Activated naive CD8-positive, alpha-beta T cell treated with anti-CD3 and anti-CD28 coated beads, Interleukin-2, amount 50 U/mL, for 24 hours (primary cell): Measurements from ENCODE around the gene SAFB.

ENCODE experiments used
- ATAC-seq: fragments of 150-1000 bp; cut with Tn5 transposase; one replicate; pipeline ENCODE4 v1.10.0; 2021
- DNase-seq: peaks from one replicate; pipeline ENCODE4 v3.0.0; 2021
- H3K27ac Mint-ChIP-seq: one replicate; pipeline ENCODE4 v1.8.0; 2021; ENCODE audit warnings: mild to moderate bottlenecking, mixed read lengths
- H3K27me3 Mint-ChIP-seq: one replicate; pipeline ENCODE4 v1.8.0; 2021; ENCODE audit warnings: mixed read lengths
- H3K36me3 Mint-ChIP-seq: one replicate; pipeline ENCODE4 v1.8.0; 2021; ENCODE audit warnings: low read depth, mixed read lengths
- H3K4me1 Mint-ChIP-seq: one replicate; pipeline ENCODE4 v1.8.0; 2021; ENCODE audit warnings: mixed read lengths
- H3K4me3 Mint-ChIP-seq: one replicate; pipeline ENCODE4 v1.8.0; 2021; ENCODE audit warnings: mild to moderate bottlenecking, moderate library complexity, mixed read lengths
- H3K9me3 Mint-ChIP-seq: one replicate; pipeline ENCODE4 v1.8.0; 2021; ENCODE audit warnings: mixed read lengths

Gene SAFB

DNA sequence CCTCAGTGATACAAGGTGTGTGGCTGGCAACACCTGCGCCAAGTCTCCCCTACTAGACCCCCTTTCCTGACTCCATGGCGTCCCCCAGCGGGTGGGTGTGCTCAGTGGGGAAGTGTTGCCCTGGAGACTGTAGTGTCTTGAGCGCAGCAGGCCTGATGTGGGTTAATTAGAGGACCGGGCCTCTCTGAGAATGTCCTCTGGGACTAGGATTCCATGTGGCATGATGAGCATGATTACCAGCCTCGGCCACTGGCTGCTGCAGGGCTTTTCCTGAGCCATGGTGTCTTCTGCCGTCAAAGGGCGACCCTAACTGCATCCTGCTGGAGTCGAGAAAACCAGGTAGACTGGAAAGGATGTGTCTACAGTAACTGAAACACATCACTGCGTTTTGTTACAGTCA is 29.4 kb downstream of the SAFB start:
- no peaks in the 10 kb centered on the region for H3K27me3 Mint-ChIP-seq
- H3K9me3 Mint-ChIP-seq = no peaks in the 10 kb centered on the region
- H3K36me3 Mint-ChIP-seq = peaks cover 63% of the 10 kb centered on the region
- H3K4me3 Mint-ChIP-seq = no peak overlapping the region
- no peak for DNase-seq
- no peak overlapping the region for H3K27ac Mint-ChIP-seq
- ATAC-seq = peak; percentile 8
- H3K4me1 Mint-ChIP-seq = no peaks in the 10 kb centered on the region

DNA sequence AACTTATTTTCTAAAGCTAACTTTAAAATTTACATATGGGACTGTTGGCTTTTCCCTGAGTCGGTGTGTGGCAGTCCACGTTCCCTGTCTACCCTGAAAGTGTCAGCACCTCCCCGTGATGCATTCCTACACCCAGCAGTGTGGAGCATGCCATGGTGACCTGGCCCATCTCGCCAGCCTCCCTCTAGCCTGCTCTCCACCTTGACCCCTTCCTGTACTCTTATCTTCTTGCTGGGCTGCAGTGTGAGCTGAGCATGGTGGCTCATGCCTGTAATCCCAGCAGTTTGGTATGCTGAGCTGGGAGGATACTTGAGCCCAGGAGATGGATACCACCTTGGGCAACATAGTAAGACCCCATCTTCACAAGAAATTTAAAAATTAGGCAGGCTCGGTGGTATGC is 32.0 kb downstream of the SAFB start:
- Mint-ChIP-seq H3K27ac (no peak overlapping the region), H3K4me3 (no peak overlapping the region), H3K36me3 (peaks cover 58% of the 10 kb centered on the region), H3K9me3 (no peaks in the 10 kb centered on the region), H3K27me3 (no peaks in the 10 kb centered on the region), H3K4me1 (no peaks in the 10 kb centered on the region)
- ATAC-seq = no peak
- DNase-seq = no peak

DNA sequence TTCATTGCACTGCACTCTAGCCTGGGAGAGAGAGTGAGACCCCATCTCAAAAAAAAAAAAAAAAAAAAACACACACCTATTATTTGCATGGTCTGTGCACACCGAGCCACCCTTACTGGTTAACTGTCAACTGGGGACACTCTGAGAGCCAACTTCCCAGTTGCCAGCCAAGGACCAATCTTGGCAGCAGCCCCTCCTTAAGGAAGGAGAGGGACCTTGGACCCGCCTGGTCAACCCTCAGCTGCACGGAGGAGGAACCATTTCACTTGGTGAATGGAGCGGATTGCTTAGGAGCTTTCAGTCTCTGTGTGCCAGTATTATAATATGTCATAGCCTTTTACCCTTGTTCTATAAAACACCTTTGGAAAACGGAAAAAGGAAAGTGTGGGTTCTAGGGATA is 32.5 kb downstream of the SAFB start:
- peaks cover 58% of the 10 kb centered on the region for H3K36me3 Mint-ChIP-seq
- DNase-seq = no peak
- H3K4me3 Mint-ChIP-seq = no peak overlapping the region

DNA sequence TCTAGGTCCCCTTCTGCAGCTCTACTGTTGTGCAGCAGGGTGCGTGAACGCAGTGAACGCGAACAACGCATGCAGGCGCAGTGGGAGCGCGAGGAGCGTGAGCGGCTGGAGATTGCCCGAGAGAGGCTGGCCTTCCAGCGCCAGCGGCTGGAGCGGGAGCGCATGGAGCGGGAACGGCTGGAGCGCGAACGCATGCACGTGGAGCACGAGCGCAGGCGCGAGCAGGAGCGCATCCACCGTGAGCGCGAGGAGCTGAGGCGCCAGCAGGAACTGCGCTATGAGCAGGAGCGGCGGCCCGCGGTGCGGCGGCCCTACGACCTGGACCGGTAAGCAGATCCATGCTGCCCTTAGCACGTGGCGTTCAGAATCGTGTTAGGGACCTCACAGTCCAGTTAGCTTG is 38.6 kb downstream of the SAFB start:
- Mint-ChIP-seq H3K27me3 (no peaks in the 10 kb centered on the region), H3K4me3 (no peak overlapping the region), H3K4me1 (peaks cover 11% of the 10 kb centered on the region), H3K36me3 (peaks cover 57% of the 10 kb centered on the region), H3K27ac (no peak overlapping the region), H3K9me3 (no peaks in the 10 kb centered on the region)
- DNase-seq (no peak), ATAC-seq (no peak)

More for the DNA sequence above, 32.5 kb downstream of the SAFB start:
- no peak for ATAC-seq
- Mint-ChIP-seq H3K4me1 (no peaks in the 10 kb centered on the region), H3K9me3 (no peaks in the 10 kb centered on the region), H3K27ac (no peak overlapping the region), H3K27me3 (no peaks in the 10 kb centered on the region)

DNA sequence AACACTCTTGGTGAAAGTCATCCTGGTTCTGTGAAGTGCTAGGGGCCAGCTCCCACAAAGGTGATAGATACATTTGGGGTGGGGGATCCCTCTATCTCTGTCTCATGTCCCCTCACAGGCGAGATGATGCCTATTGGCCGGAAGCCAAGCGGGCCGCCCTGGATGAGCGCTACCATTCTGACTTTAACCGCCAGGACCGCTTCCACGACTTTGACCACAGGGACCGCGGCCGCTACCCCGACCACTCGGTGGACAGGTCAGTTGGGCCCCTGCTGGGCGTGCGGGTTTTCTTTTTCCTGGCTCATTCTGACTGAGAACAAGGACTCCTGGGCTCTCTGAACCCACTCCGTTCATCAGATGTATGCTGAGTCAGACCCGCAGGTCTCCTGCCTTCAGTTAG is 41.0 kb downstream of the SAFB start:
- Mint-ChIP-seq H3K9me3 (no peaks in the 10 kb centered on the region), H3K36me3 (peaks cover 55% of the 10 kb centered on the region), H3K4me1 (peaks cover 11% of the 10 kb centered on the region), H3K27ac (no peak overlapping the region), H3K27me3 (no peaks in the 10 kb centered on the region), H3K4me3 (no peak overlapping the region)
- DNase-seq (no peak), ATAC-seq (no peak)

DNA sequence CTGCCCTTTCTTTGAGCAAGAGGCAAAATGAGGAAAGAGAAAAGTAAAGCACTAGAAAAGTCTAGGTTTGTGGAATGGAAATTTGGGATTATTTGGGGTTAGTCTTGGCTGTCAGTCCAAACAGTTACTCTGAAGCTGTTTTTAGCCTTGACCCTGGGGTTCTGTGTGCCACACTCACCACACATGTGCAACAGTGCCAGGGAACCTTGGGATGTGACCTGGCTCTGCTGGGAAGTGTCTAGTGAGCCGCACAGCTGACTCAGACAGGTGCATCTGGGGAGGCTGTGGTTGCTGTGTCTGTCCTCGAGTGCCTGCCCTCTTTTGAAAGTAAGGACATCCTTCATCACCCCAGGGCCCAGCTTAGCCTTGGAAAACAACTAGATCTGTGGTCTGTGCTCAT is 41.6 kb downstream of the SAFB start:
- DNase-seq (no peak), ATAC-seq (no peak)
- H3K9me3 Mint-ChIP-seq = no peaks in the 10 kb centered on the region
- H3K27me3 Mint-ChIP-seq = no peaks in the 10 kb centered on the region
- no peak overlapping the region for H3K27ac Mint-ChIP-seq
- peaks cover 59% of the 10 kb centered on the region for H3K36me3 Mint-ChIP-seq
- H3K4me3 Mint-ChIP-seq = no peak overlapping the region
- peaks cover 11% of the 10 kb centered on the region for H3K4me1 Mint-ChIP-seq

DNA sequence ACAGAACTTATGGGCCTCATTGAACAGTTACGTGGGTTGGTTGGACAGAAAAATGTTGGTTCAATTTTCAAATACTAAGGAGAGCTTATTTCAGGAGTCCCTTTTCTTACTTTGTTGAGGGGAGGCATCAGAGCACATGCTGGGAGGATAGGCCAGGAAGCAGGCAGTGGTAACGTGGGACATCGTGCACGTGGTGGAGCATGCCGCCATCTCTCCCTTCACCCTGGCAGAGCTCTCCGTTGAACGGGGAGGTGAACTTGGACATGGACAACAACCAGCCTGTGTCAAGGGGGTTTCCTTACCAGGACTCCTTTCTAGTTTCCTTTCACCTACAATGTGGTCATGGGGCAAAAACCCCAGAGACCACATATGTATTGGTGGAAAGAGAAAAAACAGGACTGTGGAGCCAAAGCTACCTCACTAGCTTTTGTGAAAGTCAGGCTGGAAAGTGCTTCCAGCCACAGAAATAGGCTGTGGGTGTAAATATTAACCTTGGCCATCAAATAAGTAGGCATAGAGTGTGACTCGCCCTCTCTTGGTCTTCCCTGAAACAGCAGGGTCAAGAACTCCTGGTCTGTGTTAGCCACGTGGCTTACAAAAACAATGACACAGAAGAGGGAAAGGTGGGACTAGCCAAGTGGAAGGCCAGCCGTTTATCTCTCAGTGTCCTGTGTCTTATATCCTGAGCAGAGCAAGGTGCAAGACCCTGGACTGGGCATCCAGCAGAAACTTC is 43.1 kb downstream of the SAFB start:
- no peaks in the 10 kb centered on the region for H3K9me3 Mint-ChIP-seq
- H3K36me3 Mint-ChIP-seq = peaks cover 58% of the 10 kb centered on the region
- peak; percentile 47 for ATAC-seq
- H3K27me3 Mint-ChIP-seq = no peaks in the 10 kb centered on the region
- H3K27ac Mint-ChIP-seq = peak overlapping the region; percentile 68
- peaks cover 11% of the 10 kb centered on the region for H3K4me1 Mint-ChIP-seq
- no peak overlapping the region for H3K4me3 Mint-ChIP-seq
- DNase-seq = no peak

DNA sequence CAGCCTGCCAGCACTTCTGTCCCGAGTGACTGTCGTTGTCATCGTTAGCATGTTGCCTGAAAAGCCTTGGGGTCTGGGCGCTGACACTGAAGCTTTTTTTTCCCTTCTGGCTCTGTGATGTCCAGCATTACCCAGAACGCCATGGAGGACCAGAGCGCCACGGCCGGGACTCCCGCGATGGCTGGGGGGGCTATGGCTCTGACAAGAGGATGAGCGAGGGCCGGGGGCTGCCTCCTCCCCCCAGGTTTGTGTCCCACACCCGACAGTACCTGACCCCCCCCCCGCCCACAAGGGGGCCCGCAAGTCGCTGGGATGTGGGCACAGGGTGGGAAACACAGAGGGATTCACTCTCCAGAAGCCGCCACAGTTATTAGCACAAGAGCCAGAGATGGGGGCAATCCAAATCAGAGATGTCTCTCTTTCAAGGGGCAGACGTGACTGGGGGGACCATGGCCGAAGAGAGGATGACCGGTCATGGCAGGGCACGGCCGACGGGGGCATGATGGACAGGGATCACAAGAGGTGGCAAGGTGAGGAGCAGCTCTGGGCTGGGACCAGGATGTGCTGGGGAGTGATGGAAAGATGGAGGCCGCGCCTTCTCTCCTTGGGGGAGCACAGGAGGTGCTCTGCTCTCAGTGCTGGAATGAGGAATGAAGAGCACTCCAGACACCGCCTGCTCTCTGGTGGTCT is 44.2 kb downstream of the SAFB start:
- H3K9me3 Mint-ChIP-seq = no peaks in the 10 kb centered on the region
- H3K4me3 Mint-ChIP-seq = no peak overlapping the region
- peak overlapping the region; percentile 68 for H3K27ac Mint-ChIP-seq
- no peaks in the 10 kb centered on the region for H3K27me3 Mint-ChIP-seq
- H3K4me1 Mint-ChIP-seq = peaks cover 11% of the 10 kb centered on the region
- peaks cover 60% of the 10 kb centered on the region for H3K36me3 Mint-ChIP-seq
- no peak for ATAC-seq
- DNase-seq = no peak

DNA sequence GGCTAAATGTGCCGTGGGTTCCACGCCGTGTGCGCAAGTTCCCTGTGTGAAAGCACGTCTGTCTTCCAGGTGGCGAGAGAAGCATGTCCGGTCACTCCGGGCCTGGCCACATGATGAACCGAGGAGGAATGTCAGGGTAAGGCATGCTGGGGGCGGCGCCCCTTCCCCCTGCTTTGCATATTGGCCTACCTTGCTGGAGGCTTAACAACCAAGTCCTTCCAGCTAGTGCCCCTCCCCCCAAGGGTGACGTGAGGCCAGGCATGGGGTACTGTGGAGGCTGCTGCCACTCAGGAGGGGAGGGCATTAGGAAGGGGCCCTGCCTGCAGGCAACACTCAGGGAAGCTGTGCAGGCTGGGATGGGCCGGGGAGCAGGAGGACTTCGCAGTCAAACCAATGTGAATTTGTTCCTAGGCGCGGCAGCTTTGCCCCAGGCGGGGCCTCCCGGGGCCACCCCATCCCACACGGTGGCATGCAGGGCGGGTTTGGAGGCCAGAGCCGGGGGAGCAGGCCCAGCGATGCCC is 44.9 kb downstream of the SAFB start:
- no peak overlapping the region for H3K27ac Mint-ChIP-seq
- H3K9me3 Mint-ChIP-seq = no peaks in the 10 kb centered on the region
- H3K36me3 Mint-ChIP-seq = peaks cover 59% of the 10 kb centered on the region
- DNase-seq (no peak), ATAC-seq (no peak)
- peaks cover 11% of the 10 kb centered on the region for H3K4me1 Mint-ChIP-seq
- no peaks in the 10 kb centered on the region for H3K27me3 Mint-ChIP-seq
- no peak overlapping the region for H3K4me3 Mint-ChIP-seq

DNA sequence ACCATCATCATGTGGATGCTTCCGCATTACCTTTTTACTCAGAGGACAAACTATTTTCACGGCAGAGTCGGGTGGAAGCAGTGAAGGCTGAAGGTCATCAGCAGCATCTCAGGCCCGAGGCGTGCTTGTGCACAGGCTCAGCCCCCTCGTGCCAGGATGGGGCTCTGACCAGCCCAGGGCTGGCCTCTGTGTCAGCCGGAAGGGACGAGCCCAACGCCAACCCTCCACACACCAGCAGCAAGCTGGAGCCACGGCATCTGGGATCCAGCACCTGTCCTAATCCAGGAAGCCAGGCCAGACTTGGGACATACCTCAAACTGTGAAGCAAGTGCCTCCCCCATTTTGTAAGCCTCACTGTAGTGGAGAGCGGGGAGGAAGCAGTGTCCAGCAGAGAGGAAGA is 46.3 kb downstream of the SAFB start:
- Mint-ChIP-seq H3K36me3 (peaks cover 54% of the 10 kb centered on the region), H3K4me3 (no peak overlapping the region), H3K4me1 (peaks cover 11% of the 10 kb centered on the region), H3K27me3 (no peaks in the 10 kb centered on the region), H3K9me3 (no peaks in the 10 kb centered on the region), H3K27ac (no peak overlapping the region)
- DNase-seq (no peak), ATAC-seq (no peak)

DNA sequence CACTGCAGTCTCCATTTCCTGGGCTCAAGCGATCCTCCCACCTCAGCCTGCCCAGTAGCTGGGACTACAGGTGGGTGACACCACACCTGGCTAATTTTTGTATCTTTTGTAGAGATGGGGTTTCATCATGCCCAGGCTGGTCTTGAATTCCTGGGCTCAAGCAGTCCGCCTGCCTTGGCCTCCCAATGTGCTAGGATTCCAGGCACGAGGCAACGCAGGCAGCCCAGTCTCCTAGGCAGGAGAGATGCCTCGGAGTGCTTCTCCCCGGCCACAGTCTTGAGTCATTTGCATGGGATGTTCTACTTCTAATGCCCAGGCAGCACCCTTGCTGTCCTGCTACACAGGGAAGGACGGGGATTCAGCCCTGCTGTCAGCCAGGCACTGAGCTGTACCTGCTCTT is 48.7 kb downstream of the SAFB start:
- no peaks in the 10 kb centered on the region for H3K27me3 Mint-ChIP-seq
- no peaks in the 10 kb centered on the region for H3K9me3 Mint-ChIP-seq
- H3K27ac Mint-ChIP-seq = no peak overlapping the region
- peaks cover 32% of the 10 kb centered on the region for H3K36me3 Mint-ChIP-seq
- H3K4me1 Mint-ChIP-seq = no peaks in the 10 kb centered on the region
- no peak overlapping the region for H3K4me3 Mint-ChIP-seq
- no peak for ATAC-seq
- DNase-seq = no peak

DNA sequence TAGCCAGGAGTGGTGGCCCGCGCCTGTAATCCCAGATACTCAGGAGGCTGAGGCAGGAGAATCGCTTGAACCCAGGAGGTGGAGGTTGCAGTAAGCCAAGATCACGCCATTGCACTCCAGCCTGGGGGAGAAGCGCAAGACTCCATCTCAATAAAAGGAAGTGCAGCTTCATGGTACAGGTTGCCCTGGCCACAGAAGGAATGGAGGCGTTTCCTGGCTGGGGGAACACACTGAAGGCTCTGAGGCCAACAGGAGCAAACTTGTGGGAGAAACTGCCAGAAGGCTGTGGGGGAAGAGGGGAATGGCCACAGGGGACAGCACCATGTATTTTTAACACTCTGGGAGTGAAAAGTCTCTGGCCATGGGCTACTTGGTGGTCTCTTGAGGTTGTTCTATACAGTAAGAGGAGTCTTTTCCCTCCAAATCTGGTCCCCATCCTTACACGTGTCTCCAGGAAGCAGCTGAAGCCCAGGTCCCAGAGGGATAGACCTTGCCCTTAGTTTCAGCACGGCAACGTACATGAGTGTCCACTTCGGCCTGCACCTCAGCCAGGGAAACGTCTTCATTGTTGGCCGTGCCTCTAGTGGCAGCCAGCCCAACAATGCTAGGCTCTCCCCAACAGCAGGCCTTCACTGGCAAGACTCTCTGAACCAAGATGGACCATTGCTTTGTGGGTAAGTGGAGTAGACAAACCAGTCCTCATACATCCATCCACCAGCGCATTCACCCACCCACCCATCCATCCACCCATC is 50.0 kb downstream of the SAFB start:
- no peak overlapping the region for H3K27ac Mint-ChIP-seq
- no peaks in the 10 kb centered on the region for H3K9me3 Mint-ChIP-seq
- DNase-seq (no peak), ATAC-seq (no peak)
- peaks cover 26% of the 10 kb centered on the region for H3K36me3 Mint-ChIP-seq
- H3K4me1 Mint-ChIP-seq = no peaks in the 10 kb centered on the region
- no peaks in the 10 kb centered on the region for H3K27me3 Mint-ChIP-seq
- H3K4me3 Mint-ChIP-seq = no peak overlapping the region

DNA sequence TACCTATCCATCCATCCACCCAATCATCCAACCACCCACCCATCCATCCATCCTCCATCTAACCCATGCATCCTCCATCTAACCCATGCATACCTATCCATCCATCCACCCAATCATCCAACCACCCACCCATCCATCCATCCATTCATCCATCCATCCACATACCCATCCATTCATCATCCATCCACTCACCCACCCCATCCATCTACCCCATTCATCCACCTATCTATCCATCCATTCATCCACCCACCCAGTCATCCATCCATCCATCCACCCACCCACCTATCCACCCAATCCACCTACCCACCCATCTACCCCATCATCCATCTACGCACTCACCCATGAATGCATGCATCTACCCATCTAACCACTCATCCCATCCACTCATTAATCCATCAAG is 50.9 kb downstream of the SAFB start:
- peaks cover 23% of the 10 kb centered on the region for H3K36me3 Mint-ChIP-seq
- no peaks in the 10 kb centered on the region for H3K9me3 Mint-ChIP-seq
- no peaks in the 10 kb centered on the region for H3K4me1 Mint-ChIP-seq
- DNase-seq (no peak), ATAC-seq (no peak)
- no peak overlapping the region for H3K4me3 Mint-ChIP-seq
- H3K27me3 Mint-ChIP-seq = no peaks in the 10 kb centered on the region
- no peak overlapping the region for H3K27ac Mint-ChIP-seq

DNA sequence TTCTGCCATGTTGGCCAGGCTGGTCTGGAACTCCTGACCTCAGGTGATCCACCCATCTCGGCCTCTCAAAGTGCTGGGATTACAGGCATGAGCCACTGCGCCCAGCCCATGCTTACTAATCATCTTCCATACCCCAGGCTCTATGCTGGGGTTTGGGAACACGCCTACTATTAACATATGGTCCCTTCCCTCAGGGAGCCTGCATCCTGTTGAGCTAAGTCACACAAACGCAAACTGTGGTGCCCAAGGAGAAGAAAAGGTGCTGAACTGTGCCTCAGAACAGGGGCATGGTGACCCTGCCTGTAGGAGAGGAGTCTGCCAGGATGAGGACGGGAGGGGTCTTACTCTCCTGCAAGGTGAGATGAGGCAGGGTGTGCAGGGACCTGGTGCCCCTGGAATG is 51.8 kb downstream of the SAFB start:
- no peak overlapping the region for H3K27ac Mint-ChIP-seq
- H3K4me1 Mint-ChIP-seq = peaks cover 4% of the 10 kb centered on the region
- H3K36me3 Mint-ChIP-seq = peaks cover 16% of the 10 kb centered on the region
- H3K9me3 Mint-ChIP-seq = no peaks in the 10 kb centered on the region
- DNase-seq (no peak), ATAC-seq (no peak)
- H3K4me3 Mint-ChIP-seq = no peak overlapping the region
- H3K27me3 Mint-ChIP-seq = no peaks in the 10 kb centered on the region
